Rectal smooth muscle tissue (tissue), 1 donor: Measurements from ENCODE around the gene HBM.
"Not testable (repeated sequence)": the region's sequence is repeated elsewhere in the genome, so short reads cannot be mapped to it uniquely, and the experiment has no call there.

Experiments
- H3K27ac ChIP-seq: one replicate; pipeline ENCODE4 v1.7.0; 2013; ENCODE audit warnings: low read depth, low read length, inconsistent platforms
- H3K27me3 ChIP-seq: one replicate; pipeline ENCODE4 v1.7.0; 2013; ENCODE audit warnings: low read length; ENCODE audit not compliant: control insufficient read depth, insufficient read depth
- H3K36me3 ChIP-seq: one replicate; pipeline ENCODE4 v1.7.0; 2013; ENCODE audit warnings: low read length; ENCODE audit not compliant: control insufficient read depth, insufficient read depth
- H3K4me1 ChIP-seq: one replicate; pipeline ENCODE4 v1.7.0; 2013; ENCODE audit warnings: low read length; ENCODE audit not compliant: control insufficient read depth, insufficient read depth
- H3K4me3 ChIP-seq: one replicate; pipeline ENCODE4 v1.7.0; 2013; ENCODE audit warnings: low read length
- H3K9ac ChIP-seq: one replicate; pipeline ENCODE4 v1.7.0; 2013; ENCODE audit warnings: low read length

Gene HBM

DNA sequence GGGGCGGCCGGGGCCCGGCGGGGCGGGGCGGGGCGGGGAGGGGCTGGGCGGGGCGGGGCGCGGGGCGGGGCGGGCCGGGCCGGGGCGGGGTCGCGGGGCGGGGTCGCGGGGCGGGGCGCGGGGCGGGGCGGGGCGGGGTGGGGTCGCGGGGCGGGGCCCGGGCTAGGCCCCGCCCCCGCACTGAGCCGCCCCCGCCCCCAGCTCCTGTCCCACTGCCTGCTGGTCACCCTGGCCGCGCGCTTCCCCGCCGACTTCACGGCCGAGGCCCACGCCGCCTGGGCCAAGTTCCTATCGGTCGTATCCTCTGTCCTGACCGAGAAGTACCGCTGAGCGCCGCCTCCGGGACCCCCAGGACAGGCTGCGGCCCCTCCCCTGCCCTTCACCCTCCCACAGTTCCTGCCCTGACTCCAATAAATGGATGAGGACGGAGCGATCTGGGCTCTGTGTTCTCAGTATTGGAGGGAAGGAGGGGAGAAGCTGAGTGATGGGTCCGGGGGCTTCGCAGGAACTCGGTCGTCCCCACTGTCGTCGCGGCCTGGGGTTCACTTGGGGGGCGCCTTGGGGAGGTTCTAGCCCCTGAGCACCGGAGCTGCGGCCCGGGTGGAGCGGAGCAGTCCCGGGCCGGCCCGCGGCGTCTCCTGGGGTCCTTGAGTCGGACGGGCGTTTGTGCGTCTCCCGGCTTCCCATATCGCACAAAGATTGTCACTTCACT lies 795 bp upstream of the HBM start:
- no peak overlapping the region for H3K9ac ChIP-seq
- no peaks in the 10 kb centered on the region for H3K36me3 ChIP-seq
- H3K4me1 ChIP-seq: no peaks in the 10 kb centered on the region
- no peak overlapping the region for H3K27ac ChIP-seq
- H3K27me3 ChIP-seq: peaks cover 31% of the 10 kb centered on the region
- H3K4me3 ChIP-seq: peak overlapping the region; percentile 29

DNA sequence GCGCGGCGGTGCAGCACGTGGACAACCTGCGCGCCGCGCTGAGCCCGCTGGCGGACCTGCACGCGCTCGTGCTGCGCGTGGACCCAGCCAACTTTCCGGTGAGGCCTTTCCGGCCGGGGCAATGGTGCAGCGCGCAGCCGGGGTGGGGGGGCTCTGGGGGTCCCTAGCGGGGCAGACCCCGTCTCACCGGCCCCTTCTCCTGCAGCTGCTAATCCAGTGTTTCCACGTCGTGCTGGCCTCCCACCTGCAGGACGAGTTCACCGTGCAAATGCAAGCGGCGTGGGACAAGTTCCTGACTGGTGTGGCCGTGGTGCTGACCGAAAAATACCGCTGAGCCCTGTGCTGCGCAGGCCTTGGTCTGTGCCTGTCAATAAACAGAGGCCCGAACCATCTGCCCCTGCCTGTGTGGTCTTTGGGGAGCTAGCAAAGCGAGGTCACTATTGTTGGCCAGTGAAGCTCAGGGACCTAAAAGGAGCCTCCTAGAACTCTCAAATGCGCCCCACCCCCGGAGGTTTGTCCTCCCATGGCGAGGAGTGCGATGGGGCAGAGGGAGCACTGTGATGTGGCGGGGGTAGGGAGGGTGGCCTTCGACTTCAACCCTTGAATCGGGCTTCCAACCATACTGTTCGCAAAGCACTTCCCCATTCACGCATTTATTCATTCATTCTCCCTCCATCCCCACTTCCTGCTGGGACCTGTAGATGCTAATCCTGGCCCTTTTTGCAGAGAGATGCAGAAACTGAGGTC lies 770 bp downstream of the HBM start:
- Histone ChIP-seq H3K27me3 (peaks cover 34% of the 10 kb centered on the region), H3K4me3 (no peak overlapping the region), H3K27ac (no peak overlapping the region), H3K9ac (no peak overlapping the region), H3K36me3 (no peaks in the 10 kb centered on the region), H3K4me1 (no peaks in the 10 kb centered on the region)

GRCh38 chr16:167122-167690 lies 1.4 kb downstream of the HBM start:
- Histone ChIP-seq H3K9ac (no peak overlapping the region), H3K27me3 (peaks cover 34% of the 10 kb centered on the region), H3K4me1 (no peaks in the 10 kb centered on the region)

GRCh38 chr16:168424-168823 lies 2.6 kb downstream of the HBM start:
- Histone ChIP-seq H3K4me1 (no peaks in the 10 kb centered on the region), H3K27me3 (peaks cover 34% of the 10 kb centered on the region), H3K27ac (no peak overlapping the region), H3K4me3 (no peak overlapping the region), H3K36me3 (no peaks in the 10 kb centered on the region), H3K9ac (no peak overlapping the region)

More at GRCh38 chr16:167122-167690, 1.4 kb downstream of the HBM start:
- H3K27ac ChIP-seq: no peak overlapping the region
- no peaks in the 10 kb centered on the region for H3K36me3 ChIP-seq
- H3K4me3 ChIP-seq: no peak overlapping the region

DNA sequence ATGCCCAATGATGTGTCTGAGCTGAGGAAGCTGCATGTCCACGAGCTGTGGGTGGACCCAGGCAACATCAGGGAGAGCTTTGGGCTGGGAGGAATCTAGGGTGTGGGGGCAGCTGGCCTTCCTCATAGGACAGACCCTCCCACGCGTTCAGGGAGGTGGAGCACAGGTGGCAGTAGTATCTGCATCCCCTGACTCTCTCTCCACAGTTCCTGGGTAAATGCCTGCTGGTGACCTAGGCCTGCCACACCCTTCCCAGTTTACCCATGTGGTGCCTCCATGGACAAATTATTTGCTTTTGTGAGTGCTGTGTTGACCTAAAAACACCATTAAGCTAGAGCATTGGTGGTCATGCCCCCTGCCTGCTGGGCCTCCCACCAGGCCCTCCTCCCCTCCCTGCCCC lies 3.2 kb downstream of the HBM start:
- Histone ChIP-seq H3K27me3 (peaks cover 34% of the 10 kb centered on the region), H3K27ac (no peak overlapping the region), H3K4me3 (no peak overlapping the region), H3K36me3 (no peaks in the 10 kb centered on the region), H3K9ac (no peak overlapping the region), H3K4me1 (no peaks in the 10 kb centered on the region)

DNA sequence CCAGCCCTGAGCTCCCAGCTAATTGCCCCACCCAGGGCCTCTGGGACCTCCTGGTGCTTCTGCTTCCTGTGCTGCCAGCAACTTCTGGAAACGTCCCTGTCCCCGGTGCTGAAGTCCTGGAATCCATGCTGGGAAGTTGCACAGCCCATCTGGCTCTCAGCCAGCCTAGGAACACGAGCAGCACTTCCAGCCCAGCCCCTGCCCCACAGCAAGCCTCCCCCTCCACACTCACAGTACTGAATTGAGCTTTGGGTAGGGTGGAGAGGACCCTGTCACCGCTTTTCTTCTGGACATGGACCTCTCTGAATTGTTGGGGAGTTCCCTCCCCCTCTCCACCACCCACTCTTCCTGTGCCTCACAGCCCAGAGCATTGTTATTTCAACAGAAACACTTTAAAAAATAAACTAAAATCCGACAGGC lies 4.3 kb downstream of the HBM start:
- H3K4me1 ChIP-seq, H3K36me3 ChIP-seq, H3K4me3 ChIP-seq, H3K27ac ChIP-seq, H3K9ac ChIP-seq: not testable (repeated sequence)
- peaks cover 38% of the 10 kb centered on the region for H3K27me3 ChIP-seq

DNA sequence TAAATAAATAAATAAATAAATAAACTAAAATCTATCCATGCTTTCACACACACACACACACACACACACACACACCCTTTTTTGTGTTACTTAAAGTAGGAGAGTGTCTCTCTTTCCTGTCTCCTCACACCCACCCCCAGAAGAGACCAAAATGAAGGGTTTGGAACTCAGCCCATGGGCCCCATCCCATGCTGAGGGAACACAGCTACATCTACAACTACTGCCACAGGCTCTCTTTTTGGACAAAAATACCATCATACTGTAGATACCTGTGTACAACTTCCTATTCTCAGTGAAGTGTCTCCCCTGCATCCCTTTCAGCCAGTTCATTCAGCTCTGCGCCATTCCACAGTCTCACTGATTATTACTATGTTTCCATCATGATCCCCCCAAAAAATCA lies 5.0 kb downstream of the HBM start:
- H3K9ac ChIP-seq: no peak overlapping the region
- H3K4me1 ChIP-seq: no peaks in the 10 kb centered on the region
- H3K4me3 ChIP-seq: no peak overlapping the region
- no peaks in the 10 kb centered on the region for H3K36me3 ChIP-seq
- no peak overlapping the region for H3K27ac ChIP-seq
- peaks cover 36% of the 10 kb centered on the region for H3K27me3 ChIP-seq

- H3K9ac ChIP-seq, H3K27ac ChIP-seq, H3K4me1 ChIP-seq, H3K4me3 ChIP-seq, H3K36me3 ChIP-seq: not testable (repeated sequence)
- H3K27me3 ChIP-seq: peaks cover 27% of the 10 kb centered on the region
Measured at GRCh38 chr16:172374-172941, 6.7 kb downstream of the HBM start, which contains the start of gene HBA2. TSS of gene HBA2 (plus strand) at chr16:172876. CDS start at chr16:172913, 37 bp downstream.

- H3K4me3 ChIP-seq, H3K36me3 ChIP-seq, H3K4me1 ChIP-seq, H3K9ac ChIP-seq, H3K27ac ChIP-seq: not testable (repeated sequence)
- peaks cover 31% of the 10 kb centered on the region for H3K27me3 ChIP-seq
Measured at GRCh38 chr16:173211-173854, 7.6 kb downstream of the HBM start.

DNA sequence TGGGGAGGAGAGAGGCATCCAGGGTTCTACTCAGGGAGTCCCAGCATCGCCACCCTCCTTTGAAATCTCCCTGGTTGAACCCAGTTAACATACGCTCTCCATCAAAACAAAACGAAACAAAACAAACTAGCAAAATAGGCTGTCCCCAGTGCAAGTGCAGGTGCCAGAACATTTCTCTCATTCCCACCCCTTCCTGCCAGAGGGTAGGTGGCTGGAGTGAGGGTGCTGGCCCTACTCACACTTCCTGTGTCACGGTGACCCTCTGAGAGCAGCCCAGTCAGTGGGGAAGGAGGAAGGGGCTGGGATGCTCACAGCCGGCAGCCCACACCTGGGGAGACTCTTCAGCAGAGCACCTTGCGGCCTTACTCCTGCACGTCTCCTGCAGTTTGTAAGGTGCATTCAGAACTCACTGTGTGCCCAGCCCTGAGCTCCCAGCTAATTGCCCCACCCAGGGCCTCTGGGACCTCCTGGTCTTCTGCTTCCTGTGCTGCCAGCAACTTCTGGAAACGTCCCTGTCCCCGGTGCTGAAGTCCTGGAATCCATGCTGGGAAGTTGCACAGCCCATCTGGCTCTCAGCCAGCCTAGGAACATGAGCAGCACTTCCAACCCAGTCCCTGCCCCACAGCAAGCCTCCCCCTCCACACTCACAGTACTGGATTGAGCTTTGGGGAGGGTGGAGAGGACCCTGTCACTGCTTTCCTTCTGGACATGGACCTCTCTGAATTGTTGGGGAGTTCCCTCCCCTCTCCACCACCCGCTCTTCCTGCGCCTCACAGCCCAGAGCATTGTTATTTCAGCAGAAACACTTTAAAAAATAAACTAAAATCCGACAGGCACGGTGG lies 8.4 kb downstream of the HBM start:
- not testable (repeated sequence) for H3K4me3 ChIP-seq, H3K4me1 ChIP-seq, H3K27ac ChIP-seq, H3K9ac ChIP-seq, H3K36me3 ChIP-seq
- H3K27me3 ChIP-seq: peaks cover 28% of the 10 kb centered on the region

GRCh38 chr16:175011-175949 lies 9.5 kb downstream of the HBM start:
- Histone ChIP-seq H3K9ac (no peak overlapping the region), H3K4me1 (no peaks in the 10 kb centered on the region), H3K36me3 (no peaks in the 10 kb centered on the region), H3K27me3 (peaks cover 28% of the 10 kb centered on the region), H3K4me3 (no peak overlapping the region), H3K27ac (no peak overlapping the region)
